ENCODE measurements around the gene MAP7D3.

GRCh38 chrX:136179133-136179532 is 72.1 kb downstream of the MAP7D3 start:
- no peak for TF ChIP-seq POLR2A (IDR thresholded peaks at IDR 0.05; ENCODE audit: low read depth, low read length)
- TF ChIP-seq TAF1 (IDR thresholded peaks at IDR 0.05; ENCODE audit: borderline replicate concordance, low read depth, low read length), result no peak
- TF ChIP-seq POLR2AphosphoS5 (IDR thresholded peaks at IDR 0.05; ENCODE audit: low read depth, low read length), result no peak
